Activated B cell treated with CpG ODN at 0.5 μM for 24 hours (primary cell): Measurements from ENCODE around the gene IYD. TPM values are rescaled to one million over a fixed set of nuclear protein-coding genes. Genes with fewer than 3 reads are reported as not detected.

Experiments
- ATAC-seq: fragments of 200-7000 bp; cut with Tn5 transposase; one replicate; pipeline ENCODE4 v1.10.0; 2021; ENCODE audit warnings: low read depth, mild to moderate bottlenecking, moderate library complexity
- CTCF ChIA-PET: fragments of 350-600 bp; sonication (Branson Sonifier 250); formaldehyde crosslinking; loops from one replicate; lab custom pipeline; 2021; ENCODE audit warnings: antibody characterized with exemption; lab: Charles Lee
- POLR2A ChIA-PET: fragments of 350-600 bp; sonication (Branson Sonifier 250); formaldehyde crosslinking; loops from one replicate; lab custom pipeline; 2021; ENCODE audit warnings: antibody characterized with exemption; lab: Charles Lee
- DNase-seq: peaks from one replicate; pipeline ENCODE4 v3.0.0; 2022
- H3K27ac Mint-ChIP-seq: one replicate; pipeline ENCODE4 v1.8.0; 2020; ENCODE audit warnings: mixed read lengths
- H3K27me3 Mint-ChIP-seq: one replicate; pipeline ENCODE4 v1.8.0; 2021; ENCODE audit warnings: mixed read lengths
- H3K36me3 Mint-ChIP-seq: one replicate; pipeline ENCODE4 v1.8.0; 2021; ENCODE audit warnings: low read depth, mixed read lengths
- H3K4me1 Mint-ChIP-seq: one replicate; pipeline ENCODE4 v1.8.0; 2021; ENCODE audit warnings: mixed read lengths
- H3K4me3 Mint-ChIP-seq: one replicate; pipeline ENCODE4 v1.8.0; 2020; ENCODE audit warnings: mild to moderate bottlenecking, mixed read lengths
- H3K9me3 Mint-ChIP-seq: one replicate; pipeline ENCODE4 v1.8.0; 2020; ENCODE audit warnings: mixed read lengths
- CTCF ChIP-seq: fragments of 200-600 bp; IDR thresholded peaks from one replicate; pipeline ENCODE4 v1.8.0; 2022; ENCODE audit warnings: antibody characterized with exemption, mild to moderate bottlenecking
- intact Hi-C: fragments of 100-400 bp; cut with micrococcal nuclease; formaldehyde crosslinking; loops from one replicate; pipeline ENCODE4 v1.15.1; 2024
- total RNA-seq: library from RNA; stranded (reverse); gene quantifications from 2 replicates; pipeline ENCODE4 v1.2.3, GENCODE V29; 2022

IYD gene
- total RNA-seq, 1 donor from 2014 or later, result not detected

DNA sequence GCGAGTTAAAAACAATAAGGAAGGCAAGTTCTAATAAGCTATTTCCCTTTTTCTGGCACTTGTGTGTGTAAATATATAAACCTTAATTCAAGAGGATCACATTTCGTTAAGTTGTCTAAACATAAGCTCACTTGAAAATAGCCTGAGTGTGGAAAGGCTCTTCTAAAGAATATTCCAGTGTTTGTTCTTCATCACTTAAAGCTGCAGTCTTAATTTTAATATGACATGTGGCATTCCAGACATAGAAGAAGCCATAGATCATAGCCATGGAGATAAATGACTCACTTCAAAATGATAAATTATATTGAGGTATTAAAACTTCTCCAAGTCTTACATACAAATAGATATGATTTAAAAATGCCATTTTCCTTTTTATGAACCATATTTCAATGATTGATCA is 42.1 kb downstream of the IYD start:
- Mint-ChIP-seq H3K4me1 (peaks cover 6% of the 10 kb centered on the region), H3K36me3 (no peaks in the 10 kb centered on the region)
- POLR2A ChIA-PET, result interaction anchor here (0.6 kb wide), 1 partner anchor 65 kb away, joined by 4 read pairs; no protein-coding TSS in a partner anchor

GRCh38 chr6:150412221-150412620 is 43.4 kb downstream of the IYD start:
- Mint-ChIP-seq H3K27me3 (peaks cover 35% of the 10 kb centered on the region), H3K27ac (no peak overlapping the region), H3K4me3 (no peak overlapping the region), H3K9me3 (no peaks in the 10 kb centered on the region), H3K4me1 (peaks cover 6% of the 10 kb centered on the region), H3K36me3 (no peaks in the 10 kb centered on the region)
- TF ChIP-seq CTCF, result no peak
- DNase-seq (no peak), ATAC-seq (no peak)
- POLR2A ChIA-PET, result no interaction called here
- CTCF ChIA-PET, result no interaction called here
- intact Hi-C loops, result no loop called here

More for the DNA sequence above, 42.1 kb downstream of the IYD start:
- no peak overlapping the region for H3K4me3 Mint-ChIP-seq
- TF ChIP-seq CTCF, result no peak
- peaks cover 41% of the 10 kb centered on the region for H3K27me3 Mint-ChIP-seq
- H3K27ac Mint-ChIP-seq, result no peak overlapping the region
- intact Hi-C loops, result no loop called here
- DNase-seq (no peak), ATAC-seq (no peak)
- peaks cover 4% of the 10 kb centered on the region for H3K9me3 Mint-ChIP-seq
- CTCF ChIA-PET, result interaction anchor here (1.2 to 1.6 kb wide), 3 partner anchors 15 to 406 kb away, joined by 3 to 8 read pairs (median 5); no protein-coding TSS in a partner anchor

DNA sequence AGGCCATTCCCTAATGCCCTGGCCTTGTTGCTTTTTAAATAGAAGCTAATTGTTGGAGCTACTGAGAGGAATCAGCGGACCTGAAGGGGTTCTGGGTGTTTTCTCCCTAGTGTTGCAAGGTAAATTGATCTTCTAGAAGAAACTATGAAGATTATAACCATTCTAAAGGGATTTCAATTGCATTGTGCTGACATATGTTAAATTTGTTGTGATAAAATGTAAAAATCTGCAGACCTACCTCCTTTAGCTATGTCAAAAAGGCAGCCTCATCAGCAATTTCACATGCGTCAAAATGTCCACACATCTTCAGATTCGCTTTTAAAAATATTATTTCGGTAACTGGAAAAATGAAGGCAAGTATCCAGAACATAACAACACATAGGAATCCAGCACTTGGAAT is 44.4 kb downstream of the IYD start:
- no peak for ATAC-seq
- CTCF ChIA-PET, result interaction anchor here (1.0 kb wide), 1 partner anchor 402 kb away, joined by 4 read pairs; no protein-coding TSS in a partner anchor

DNA sequence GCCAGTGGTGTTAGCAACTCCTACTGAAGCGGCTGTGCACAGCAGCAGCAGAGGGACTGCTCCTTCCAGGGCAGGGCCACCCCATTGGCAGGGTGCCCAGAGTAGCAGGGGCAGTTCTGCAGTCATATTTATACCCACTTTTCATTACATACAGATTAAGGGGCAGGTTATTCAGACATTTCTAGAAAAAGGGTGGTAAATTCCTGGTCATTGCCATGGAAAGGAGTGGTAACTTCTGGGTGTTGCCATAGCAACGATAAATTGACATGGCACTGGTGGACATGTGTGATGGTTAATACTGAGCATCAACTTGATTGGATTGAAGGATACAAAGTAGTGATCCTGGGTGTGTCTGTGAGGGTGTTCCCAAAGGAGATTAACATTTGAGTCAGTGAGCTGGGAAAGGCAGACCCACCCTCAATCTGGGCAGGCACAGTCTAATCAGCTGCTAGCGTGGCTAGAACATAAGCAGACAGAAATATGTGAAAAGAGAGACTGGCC is 45.0 kb downstream of the IYD start:
- intact Hi-C loops, result no loop called here

More for the DNA sequence above, 44.4 kb downstream of the IYD start:
- no peaks in the 10 kb centered on the region for H3K36me3 Mint-ChIP-seq
- H3K27me3 Mint-ChIP-seq, result peaks cover 35% of the 10 kb centered on the region
- H3K4me1 Mint-ChIP-seq, result peaks cover 9% of the 10 kb centered on the region
- POLR2A ChIA-PET, result no interaction called here
- DNase-seq, result no peak
- no peak overlapping the region for H3K27ac Mint-ChIP-seq
- no peaks in the 10 kb centered on the region for H3K9me3 Mint-ChIP-seq
- no peak for TF ChIP-seq CTCF
- no peak overlapping the region for H3K4me3 Mint-ChIP-seq
- intact Hi-C loops, result no loop called here

More for the DNA sequence above, 45.0 kb downstream of the IYD start:
- TF ChIP-seq CTCF, result no peak
- Mint-ChIP-seq H3K36me3 (no peaks in the 10 kb centered on the region), H3K9me3 (no peaks in the 10 kb centered on the region), H3K27me3 (peaks cover 35% of the 10 kb centered on the region), H3K4me3 (no peak overlapping the region), H3K4me1 (peaks cover 15% of the 10 kb centered on the region), H3K27ac (no peak overlapping the region)
- CTCF ChIA-PET, result interaction anchor here (1.9 kb wide), 1 partner anchor 401 kb away, joined by 11 read pairs; no protein-coding TSS in a partner anchor
- POLR2A ChIA-PET, result no interaction called here
- DNase-seq (no peak), ATAC-seq (no peak)
